ENCODE results near the gene ZNF430.

Gene ZNF430

GRCh38 chr19:21092109-21092508 is 71.7 kb downstream of the ZNF430 start:
- no peak for DNase-seq (ENCODE audit: low spot score)
- TF ChIP-seq, protein P1, sequence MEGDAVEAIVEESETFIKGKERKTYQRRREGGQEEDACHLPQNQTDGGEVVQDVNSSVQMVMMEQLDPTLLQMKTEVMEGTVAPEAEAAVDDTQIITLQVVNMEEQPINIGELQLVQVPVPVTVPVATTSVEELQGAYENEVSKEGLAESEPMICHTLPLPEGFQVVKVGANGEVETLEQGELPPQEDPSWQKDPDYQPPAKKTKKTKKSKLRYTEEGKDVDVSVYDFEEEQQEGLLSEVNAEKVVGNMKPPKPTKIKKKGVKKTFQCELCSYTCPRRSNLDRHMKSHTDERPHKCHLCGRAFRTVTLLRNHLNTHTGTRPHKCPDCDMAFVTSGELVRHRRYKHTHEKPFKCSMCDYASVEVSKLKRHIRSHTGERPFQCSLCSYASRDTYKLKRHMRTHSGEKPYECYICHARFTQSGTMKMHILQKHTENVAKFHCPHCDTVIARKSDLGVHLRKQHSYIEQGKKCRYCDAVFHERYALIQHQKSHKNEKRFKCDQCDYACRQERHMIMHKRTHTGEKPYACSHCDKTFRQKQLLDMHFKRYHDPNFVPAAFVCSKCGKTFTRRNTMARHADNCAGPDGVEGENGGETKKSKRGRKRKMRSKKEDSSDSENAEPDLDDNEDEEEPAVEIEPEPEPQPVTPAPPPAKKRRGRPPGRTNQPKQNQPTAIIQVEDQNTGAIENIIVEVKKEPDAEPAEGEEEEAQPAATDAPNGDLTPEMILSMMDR (IDR thresholded peaks at IDR 0.05; ENCODE audit: extremely low read depth, missing control alignments): no peak

DNA sequence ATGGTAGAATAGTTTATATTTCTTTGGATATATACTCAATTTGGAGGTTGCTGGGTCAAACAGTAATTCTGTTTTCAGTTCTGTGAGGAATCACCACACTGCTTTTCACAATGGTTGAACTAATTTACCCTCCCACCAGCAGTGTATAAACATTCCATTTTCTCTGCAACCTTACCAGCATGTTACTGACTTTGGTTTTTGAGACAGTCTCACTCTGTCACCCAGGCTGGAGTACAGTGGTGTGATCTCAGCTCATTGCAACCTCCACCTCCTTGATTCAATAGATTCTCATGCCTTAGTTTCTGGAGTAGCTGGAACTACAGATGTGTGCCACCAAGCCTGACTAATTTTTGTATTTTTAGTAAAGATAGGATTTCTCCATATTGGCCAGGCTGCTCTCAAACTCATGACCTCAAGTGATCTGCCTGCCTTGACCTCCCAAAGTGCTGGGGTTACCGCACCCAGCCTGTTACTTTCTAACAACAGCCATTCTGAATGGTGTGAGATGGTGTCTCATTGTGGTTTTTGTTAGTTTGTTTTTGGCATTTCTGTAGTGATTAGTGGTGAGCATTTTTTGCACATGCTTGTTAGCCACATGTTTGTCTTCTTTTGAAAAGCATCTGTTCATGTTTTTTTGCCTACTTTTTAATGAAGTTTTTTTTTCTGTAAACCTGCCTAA is 74.0 kb downstream of the ZNF430 start:
- TF ChIP-seq, protein P1 (IDR thresholded peaks at IDR 0.05; ENCODE audit: extremely low read depth, missing control alignments): no peak

DNA sequence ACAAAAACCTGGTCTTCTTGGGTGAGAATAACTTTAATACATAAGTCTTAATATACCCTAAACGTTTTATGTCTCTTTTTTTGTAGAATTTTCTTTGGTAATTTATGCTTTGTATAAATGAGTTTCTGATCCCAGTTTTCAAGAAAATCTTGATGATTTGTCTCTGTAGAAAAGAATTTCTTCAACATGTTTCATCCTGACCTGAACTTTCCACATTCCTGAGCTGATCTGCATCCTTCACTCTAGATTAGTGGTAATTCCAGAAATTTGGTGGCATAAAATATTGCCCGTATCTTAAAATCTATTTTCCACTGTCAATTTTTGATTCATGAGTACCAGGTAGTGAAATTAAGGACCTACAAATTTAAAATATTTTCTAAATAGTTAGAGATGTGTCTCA is 77.8 kb downstream of the ZNF430 start:
- DNase-seq (ENCODE audit: low spot score): no peak
- TF ChIP-seq, protein P1 (IDR thresholded peaks at IDR 0.05; ENCODE audit: extremely low read depth, missing control alignments): no peak

More for the DNA sequence above, 74.0 kb downstream of the ZNF430 start:
- DNase-seq (ENCODE audit: low spot score): no peak

- TF ChIP-seq, protein P1 (IDR thresholded peaks at IDR 0.05; ENCODE audit: extremely low read depth, missing control alignments): no peak
Observed at GRCh38 chr19:21101521-21102242, 81.2 kb downstream of the ZNF430 start.

GRCh38 chr19:21109116-21109515 is 88.7 kb downstream of the ZNF430 start:
- no peak for DNase-seq (ENCODE audit: low spot score)

More at GRCh38 chr19:21101521-21102242, 81.2 kb downstream of the ZNF430 start:
- no peak for DNase-seq (ENCODE audit: low spot score)

More at GRCh38 chr19:21109116-21109515, 88.7 kb downstream of the ZNF430 start:
- TF ChIP-seq, protein P1 (IDR thresholded peaks at IDR 0.05; ENCODE audit: extremely low read depth, missing control alignments): no peak

Data from GM20000 (cell line).